CD4-positive, alpha-beta T cell treated with Interleukin-10 for 1 hour (primary cell): ENCODE data around the gene SLC8A1.

ENCODE experiments used
- DNase-seq: peaks from one replicate; pipeline ENCODE4 v3.0.0-alpha.2; 2020

SLC8A1 gene

DNA sequence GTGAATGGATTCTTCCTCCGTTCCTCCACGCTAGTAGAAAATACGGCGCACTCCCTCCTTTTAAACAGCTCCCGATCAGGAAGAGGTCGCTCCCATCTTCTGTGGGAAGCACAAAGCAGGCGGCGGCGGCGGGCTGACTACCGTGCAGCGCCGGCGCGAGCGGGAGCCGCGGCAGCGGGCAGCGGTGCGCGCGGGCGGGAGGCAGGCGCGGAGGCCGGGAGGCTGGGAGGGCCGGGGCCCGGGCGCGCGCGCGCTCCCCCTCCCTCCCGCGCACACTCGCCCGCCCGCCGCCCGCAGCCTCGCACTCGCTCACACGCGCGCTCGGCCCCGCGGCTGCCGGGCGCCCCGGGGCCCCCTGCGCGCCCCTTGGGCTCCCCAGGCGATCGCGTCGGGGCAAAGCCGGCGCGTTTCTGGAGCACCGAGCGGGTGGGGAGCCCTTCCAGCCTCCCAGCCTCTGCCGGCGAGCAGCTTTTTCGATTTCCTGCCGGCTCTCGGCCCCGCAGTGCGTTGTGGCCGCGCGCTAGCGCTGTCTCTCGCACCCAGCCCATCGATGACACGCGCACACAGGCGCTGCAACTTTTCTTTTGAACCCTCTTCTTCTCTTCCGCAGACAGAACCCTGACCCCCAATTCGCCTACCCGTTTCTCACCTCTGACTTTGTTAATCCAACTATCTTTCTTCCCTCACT lies at the start of gene SLC8A1:
Gene SLC8A1 (minus strand): TSS at position 173 of the 688 bp plus-strand sequence.
- DNase-seq = no peak

- no peak for DNase-seq
Observed at GRCh38 chr2:40499437-40499836, 47.5 kb upstream of the SLC8A1 start.

DNA sequence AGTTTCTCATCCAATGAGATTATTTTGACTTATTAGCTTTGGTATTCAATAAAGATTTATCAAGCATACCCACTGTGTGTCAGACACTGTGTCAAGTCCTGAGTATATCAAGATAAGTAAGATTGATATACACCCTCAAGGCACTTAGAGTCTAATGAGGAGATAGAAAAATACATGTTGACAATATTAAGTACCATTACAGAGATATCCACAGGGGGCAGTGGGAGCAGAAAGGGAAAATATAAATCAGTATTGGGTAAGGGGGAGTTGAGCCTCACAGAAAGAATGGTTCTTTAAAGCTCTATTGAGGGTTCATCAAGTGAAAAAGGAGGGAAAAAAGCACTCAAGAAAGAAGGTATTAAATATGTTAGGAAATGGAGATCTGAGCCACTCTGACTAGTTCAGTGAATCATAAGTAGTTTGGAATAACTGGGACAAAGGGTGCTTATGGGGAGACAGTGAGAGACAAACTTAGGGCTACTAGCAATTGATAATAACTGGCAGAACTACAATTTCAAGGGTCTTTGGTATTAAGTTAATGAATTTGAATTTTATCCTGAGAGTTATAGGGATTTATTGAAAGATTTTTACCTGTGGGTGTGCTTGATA lies 45.5 kb upstream of the SLC8A1 start:
- no peak for DNase-seq

DNA sequence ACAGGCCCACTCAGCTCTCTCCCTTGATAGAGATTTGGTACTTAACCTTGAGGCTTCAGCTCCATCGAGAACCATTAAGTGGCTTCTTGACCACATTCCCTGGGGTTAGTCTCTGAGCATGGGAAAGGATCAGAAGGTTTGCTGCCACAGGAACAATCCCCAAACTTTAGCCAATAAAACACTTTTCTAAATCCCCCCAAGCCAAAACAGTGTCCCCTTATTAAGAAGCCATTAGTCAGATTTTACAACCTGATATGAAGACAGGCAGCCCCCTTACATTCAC lies 37.7 kb upstream of the SLC8A1 start:
- DNase-seq = no peak

DNA sequence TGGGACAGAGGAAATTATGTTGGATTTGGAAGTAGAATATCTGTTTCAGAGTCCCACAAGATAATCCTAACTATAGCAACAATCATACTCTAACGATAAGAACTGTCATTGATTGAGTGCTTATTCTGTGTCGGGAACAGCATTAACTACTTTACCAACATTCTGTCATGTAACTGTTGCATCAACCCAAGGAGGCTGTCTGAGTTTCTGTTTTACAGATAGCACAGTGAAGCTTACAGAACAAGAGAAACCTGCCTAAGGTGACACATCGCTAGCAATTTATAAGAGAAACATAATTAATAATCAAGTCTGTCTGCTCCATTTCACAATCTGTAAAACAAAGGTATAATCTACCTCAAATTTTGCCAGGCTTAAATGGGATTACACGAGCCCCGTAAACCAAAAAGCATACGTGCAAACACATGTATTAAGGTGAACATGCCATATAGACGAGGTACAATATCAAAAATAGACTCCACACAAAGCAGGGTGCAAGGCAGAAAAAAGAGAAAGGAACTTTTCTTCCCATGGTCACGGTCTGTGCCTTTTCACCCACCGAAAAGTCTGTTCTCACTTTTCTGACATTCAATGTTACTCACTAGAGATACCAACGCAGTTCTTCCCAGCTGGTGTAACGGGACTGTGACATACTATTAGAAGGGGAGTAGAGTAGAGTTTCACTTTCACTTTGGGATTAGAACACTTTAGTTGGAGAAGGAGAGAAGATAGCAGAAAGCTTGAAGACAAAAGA lies 37.2 kb upstream of the SLC8A1 start:
- peak; percentile 21 for DNase-seq

DNA sequence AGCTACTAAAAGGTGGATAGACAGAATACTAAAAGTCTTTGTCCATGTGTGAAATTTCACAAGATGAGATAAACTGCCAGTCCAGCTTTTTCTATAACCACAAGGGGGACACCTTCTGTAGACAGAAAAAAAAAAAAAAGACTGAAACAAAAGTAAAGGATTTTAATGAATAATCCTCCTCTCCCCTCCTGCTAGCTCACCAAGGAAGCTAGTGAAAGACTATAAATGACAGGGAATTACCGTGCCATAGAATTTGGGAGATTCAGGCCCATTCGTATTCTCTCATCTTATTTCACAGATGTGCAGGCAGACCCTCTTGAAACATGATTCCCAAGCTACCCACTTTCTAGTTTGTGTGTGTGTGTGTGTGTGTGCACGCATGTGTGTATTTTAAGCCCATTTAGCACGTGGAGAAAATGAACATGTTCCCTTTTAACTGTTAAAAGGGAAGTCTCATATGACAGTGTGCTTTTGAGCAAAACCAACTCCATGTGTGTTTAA lies 36.3 kb upstream of the SLC8A1 start:
- no peak for DNase-seq

GRCh38 chr2:40487602-40488001 lies 35.7 kb upstream of the SLC8A1 start:
- DNase-seq = no peak

DNA sequence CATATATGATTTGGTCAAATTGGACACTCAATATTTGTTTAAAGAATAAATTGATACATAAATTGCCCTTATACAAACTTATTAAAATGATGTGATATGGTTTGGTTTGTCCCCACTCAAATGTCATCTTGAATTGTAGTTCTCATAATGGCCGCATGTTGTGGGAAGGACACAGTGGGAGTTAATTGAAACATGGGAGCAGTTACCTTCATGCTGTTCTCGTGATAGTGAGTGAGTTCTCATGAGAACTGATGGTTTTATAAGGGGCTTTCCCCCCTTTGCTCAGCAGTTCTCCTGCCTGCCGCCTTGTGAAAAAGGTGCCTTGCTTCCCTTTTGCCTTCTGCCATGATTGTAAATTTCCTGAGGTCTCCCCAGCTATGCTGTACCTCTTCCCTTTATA lies 34.0 kb upstream of the SLC8A1 start:
- no peak for DNase-seq

GRCh38 chr2:40485318-40485717 lies 33.4 kb upstream of the SLC8A1 start:
- no peak for DNase-seq

- DNase-seq = no peak
Observed at GRCh38 chr2:40483549-40484243, 31.8 kb upstream of the SLC8A1 start.

- no peak for DNase-seq
Observed at GRCh38 chr2:40480596-40480995, 28.7 kb upstream of the SLC8A1 start.

DNA sequence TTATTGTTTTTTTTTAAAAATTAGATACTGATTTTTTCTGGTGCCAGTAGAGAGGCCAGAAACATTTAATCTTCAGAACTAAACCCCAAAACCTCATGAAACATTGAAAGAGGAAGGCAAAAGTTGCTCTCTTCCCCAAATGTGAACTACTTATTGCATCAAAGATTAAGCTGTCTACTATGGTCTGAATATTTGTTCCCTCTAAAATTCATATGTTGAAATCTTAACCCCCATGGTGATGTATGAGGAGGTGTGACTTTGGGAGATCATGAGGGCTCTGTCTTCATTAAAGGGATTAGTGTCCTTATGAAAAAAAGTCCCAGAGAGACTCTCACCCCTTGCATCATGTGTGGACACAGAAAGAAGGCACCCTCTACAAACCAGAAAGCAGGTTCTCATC lies 28.2 kb upstream of the SLC8A1 start:
- DNase-seq = peak; percentile 11

- no peak for DNase-seq
Observed at GRCh38 chr2:40477361-40477760, 25.5 kb upstream of the SLC8A1 start.

GRCh38 chr2:40476436-40476835 lies 24.5 kb upstream of the SLC8A1 start:
- DNase-seq = no peak

GRCh38 chr2:40474306-40474705 lies 22.4 kb upstream of the SLC8A1 start:
- DNase-seq = no peak

GRCh38 chr2:40471866-40472265 lies 20.0 kb upstream of the SLC8A1 start:
- no peak for DNase-seq

- no peak for DNase-seq
Observed at GRCh38 chr2:40470822-40471813, 19.2 kb upstream of the SLC8A1 start.

DNA sequence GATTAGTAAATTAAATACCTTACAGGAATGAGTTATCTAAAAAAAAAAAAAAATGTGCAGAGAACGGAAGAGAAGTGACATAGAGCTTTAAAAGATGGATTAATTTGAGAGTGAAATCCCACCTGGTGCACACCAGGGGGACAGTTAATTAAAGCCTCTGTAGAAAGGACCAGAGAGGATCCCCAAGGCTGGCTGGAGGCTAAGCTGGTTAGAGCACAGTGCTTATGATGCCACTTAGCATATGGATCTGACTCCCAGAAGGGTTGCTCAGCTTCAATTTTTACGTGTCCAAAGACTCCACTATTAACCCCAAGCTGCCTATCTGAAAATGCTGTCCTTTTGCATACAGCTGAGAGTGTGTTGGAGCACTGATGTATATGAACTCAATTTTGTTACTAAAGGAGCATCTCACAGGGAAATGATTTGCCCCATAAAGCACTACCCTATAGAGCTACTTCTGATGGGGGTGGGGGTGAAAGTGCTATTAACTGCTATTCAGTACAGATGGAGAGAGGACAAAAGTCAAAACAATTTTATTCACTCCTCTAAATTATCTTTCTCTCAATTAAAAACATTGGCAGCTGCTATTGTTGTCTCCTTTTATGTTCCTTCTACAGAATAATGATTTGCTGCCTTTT lies 15.2 kb upstream of the SLC8A1 start:
- no peak for DNase-seq

GRCh38 chr2:40466332-40466906 lies 14.5 kb upstream of the SLC8A1 start:
- DNase-seq = no peak

GRCh38 chr2:40463112-40463511 lies 11.2 kb upstream of the SLC8A1 start:
- no peak for DNase-seq

DNA sequence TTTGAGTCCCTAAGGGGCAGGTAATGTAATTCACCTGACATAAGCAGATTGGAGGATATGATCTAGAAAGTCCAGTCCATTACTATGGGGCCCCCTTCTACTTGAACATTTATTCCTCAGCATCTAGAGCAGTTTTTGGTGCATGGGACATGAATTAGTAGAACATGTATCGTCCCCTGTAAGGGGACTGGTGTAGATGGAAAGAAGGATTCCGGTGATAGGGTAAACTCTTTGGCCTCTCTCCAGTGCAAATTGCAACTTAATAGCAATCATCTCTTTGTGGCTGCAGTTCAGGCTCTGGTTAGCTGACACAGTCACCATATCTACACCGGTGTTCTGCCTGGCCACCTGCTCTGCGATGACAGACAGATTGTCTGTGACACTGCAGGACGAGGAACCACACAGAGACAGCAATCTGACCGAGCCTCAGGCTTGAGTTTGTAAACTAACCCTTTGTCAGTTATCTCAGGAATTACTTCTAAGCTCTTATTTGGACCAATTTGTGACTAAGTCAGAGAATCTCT lies 6.4 kb upstream of the SLC8A1 start:
- no peak for DNase-seq
